K562 (cell line): ENCODE results near the gene RGMB. TPM values are rescaled to one million over a fixed set of nuclear protein-coding genes. Genes with fewer than 3 reads are reported as not detected.

ENCODE experiments used
- ATAC-seq: fragments of 200-7000 bp; cut with Tn5 transposase; 3 replicates; pipeline ENCODE4 v1.9.1; 2020; ENCODE audit warnings: moderate library complexity
- BruUV-seq: library from RNA; stranded (reverse); fragments of 400-500 nt; replicated peaks from 2 replicates; lab custom pipeline; 2021; lab: Mats Ljungman, UMichigan
- CTCF ChIA-PET: fragments of 300-600 bp; formaldehyde crosslinking; extraction: SDS; loops from one replicate; lab custom pipeline; 2021; ENCODE audit warnings: low intra/inter-chr PET ratio; lab: Yijun Ruan, JAX
- POLR2A ChIA-PET: fragments of 300-600, 350-650 bp; sonication (Branson Sonifier 250); formaldehyde crosslinking; extraction: SDS; loops from one replicate; lab custom pipeline; 2021; ENCODE audit warnings: antibody characterized with exemption, inconsistent platforms; lab: Yijun Ruan, JAX
- DNase-seq, 4 experiments: peaks; one replicate each; pipeline versions ENCODE4 v3.0.0 to v3.0.0-alpha.2; 2011 to 2018; ENCODE audit warnings: low spot score in 3 of 4, mixed read lengths in 3 of 4; ENCODE audit errors: extremely low read depth in 1 of 4
- FAIRE-seq: peaks from 2 replicates; lab custom pipeline; 2011; peaks lifted over from hg19 to GRCh38; lab: Jason Lieb, UNC
- H2AFZ ChIP-seq: 2 replicates; pipeline ENCODE4 v1.6.0; 2011; ENCODE audit warnings: low read depth, low read length, control low read depth, inconsistent platforms
- H3K27ac ChIP-seq: fragments of 200-600 bp; 3 replicates; pipeline ENCODE4 v1.8.0; 2011; ENCODE audit warnings: low read depth, mild to moderate bottlenecking, control low read depth, inconsistent platforms, low read length, moderate library complexity, mixed read lengths; ENCODE audit errors: extremely low read depth
- H3K27me3 ChIP-seq, 2 experiments: fragments of 300-600 bp in 1 of 2; 2 replicates in 1 of 2; 3 replicates in 1 of 2; pipeline versions ENCODE4 v1.6.0 to v1.8.0; 2011; ENCODE audit warnings: inconsistent platforms in 2 of 2, low read length in 2 of 2, mild to moderate bottlenecking in 1 of 2, mixed read lengths in 1 of 2, moderate library complexity in 1 of 2; ENCODE audit not compliant: control insufficient read depth in 2 of 2, insufficient read depth in 2 of 2
- H3K36me3 ChIP-seq: fragments of 300-600 bp; 3 replicates; pipeline ENCODE4 v1.8.0; 2011; ENCODE audit warnings: mild to moderate bottlenecking, low read length, inconsistent platforms; ENCODE audit not compliant: control insufficient read depth, insufficient read depth
- H3K4me1 ChIP-seq, 2 experiments: fragments of 200-600 bp in 1 of 2; replicated peaks in 1 of 2; 2 replicates in 1 of 2; 3 replicates in 1 of 2; pipeline versions ENCODE4 v1.5.1 to v1.8.0; 2011; ENCODE audit warnings: inconsistent platforms in 2 of 2, low read length in 2 of 2, mild to moderate bottlenecking in 1 of 2, mixed read lengths in 1 of 2, moderate library complexity in 1 of 2; ENCODE audit not compliant: control insufficient read depth in 2 of 2, insufficient read depth in 2 of 2
- H3K4me2 ChIP-seq: 2 replicates; pipeline ENCODE4 v1.6.1; 2011; ENCODE audit warnings: low read length, control low read depth, inconsistent platforms, mixed read lengths; ENCODE audit not compliant: insufficient read depth
- H3K4me3 ChIP-seq: fragments of 200-600 bp; sonication (generic), shearing (Covaris generic); 2 replicates; pipeline ENCODE4 v1.5.1; 2016; ENCODE audit warnings: control low read depth, inconsistent platforms
- H3K79me2 ChIP-seq: fragments of 200-600 bp; 3 replicates; pipeline ENCODE4 v1.8.0; 2011; ENCODE audit warnings: low read length, inconsistent platforms; ENCODE audit not compliant: control insufficient read depth, insufficient read depth
- H3K9ac ChIP-seq, 2 experiments: 2 replicates each; pipeline versions ENCODE4 v1.6.0 to v1.6.1; 2011; ENCODE audit warnings: low read depth in 2 of 2, low read length in 2 of 2, control low read depth in 1 of 2, inconsistent platforms in 1 of 2, mild to moderate bottlenecking in 1 of 2, mixed read lengths in 1 of 2; ENCODE audit not compliant: insufficient read depth in 1 of 2
- H3K9me1 ChIP-seq: one replicate; pipeline ENCODE4 v1.6.0; 2011; ENCODE audit warnings: inconsistent platforms, mild to moderate bottlenecking, low read length, moderate library complexity; ENCODE audit not compliant: control insufficient read depth, insufficient read depth
- H3K9me3 ChIP-seq: replicated peaks from 2 replicates; pipeline ENCODE4 v1.5.1; 2011; ENCODE audit warnings: low read depth, low read length, inconsistent platforms; ENCODE audit not compliant: control insufficient read depth, insufficient read depth
- H4K20me1 ChIP-seq: replicated peaks from 2 replicates; pipeline ENCODE4 v1.6.1; 2011; ENCODE audit warnings: low read length, inconsistent platforms, mixed read lengths; ENCODE audit not compliant: control insufficient read depth, insufficient read depth
- ATF7 ChIP-seq: fragments of 450-650 bp; IDR thresholded peaks from 2 replicates; pipeline ENCODE4 v1.7.1; 2014; ENCODE audit warnings: mild to moderate bottlenecking, moderate library complexity
- CBX1 ChIP-seq: sonication (generic); IDR thresholded peaks from 2 replicates; pipeline ENCODE4 v1.6.1; 2016; ENCODE audit warnings: antibody characterized with exemption, low read depth, mild to moderate bottlenecking
- CTCF ChIP-seq, 3 experiments: IDR thresholded peaks in 2 of 3; conservative IDR thresholded peaks in 1 of 3; 2 replicates each; pipeline ENCODE4 v1.5.1; 2011 to 2012; ENCODE audit warnings: low read length in 3 of 3, mild to moderate bottlenecking in 3 of 3, control low read depth in 2 of 3, improper control_type of control experiment in 1 of 3, inconsistent platforms in 1 of 3, low read depth in 1 of 3, mixed read lengths in 1 of 3, moderate library complexity in 1 of 3; ENCODE audit not compliant: insufficient read depth in 2 of 3
- CTCFL ChIP-seq: IDR thresholded peaks from 2 replicates; pipeline ENCODE4 v1.6.1; 2011; ENCODE audit warnings: borderline replicate concordance, low read depth, mild to moderate bottlenecking, moderate library complexity, low read length; ENCODE audit not compliant: insufficient read depth, poor library complexity, severe bottlenecking
- MLLT1 ChIP-seq, 2 experiments: fragments of 450-650 bp; IDR thresholded peaks; 2 replicates each; pipeline ENCODE4 v1.6.1; 2016
- MYBL2 ChIP-seq, 2 experiments: fragments of 450-650 bp in 1 of 2; sonication (generic) in 1 of 2; formaldehyde crosslinking in 1 of 2; IDR thresholded peaks; 2 replicates each; pipeline versions ENCODE4 v1.6.1 to v1.8.1; 2017 to 2022; ENCODE audit warnings: borderline replicate concordance in 1 of 2, inconsistent platforms in 1 of 2, low read depth in 1 of 2, mild to moderate bottlenecking in 1 of 2, missing genetic modification reagents in 1 of 2, moderate library complexity in 1 of 2
- PHTF2 ChIP-seq: fragments of 250-450 bp; sonication (Bioruptor Pico); IDR thresholded peaks from 2 replicates; pipeline ENCODE4 v1.5.0; 2021; ENCODE audit warnings: mild to moderate bottlenecking
- SMAD1 ChIP-seq: fragments of 150-350 bp; IDR thresholded peaks from 2 replicates; pipeline ENCODE4 v1.6.1; 2014; ENCODE audit warnings: low read length, low read depth; ENCODE audit not compliant: partially characterized antibody
- SMC3 ChIP-seq: conservative IDR thresholded peaks from 2 replicates; pipeline ENCODE4 v1.6.1; 2011; ENCODE audit warnings: low read depth, low read length, improper control_type of control experiment; ENCODE audit not compliant: insufficient read depth
- TAL1 ChIP-seq: fragments of 450-650 bp; IDR thresholded peaks from 2 replicates; pipeline ENCODE4 v1.6.1; 2016; ENCODE audit warnings: mild to moderate bottlenecking
- ZBTB9 ChIP-seq: fragments of 450-650 bp; formaldehyde crosslinking; IDR thresholded peaks from 2 replicates; pipeline ENCODE4 v1.4.0; 2020; ENCODE audit warnings: mild to moderate bottlenecking, moderate library complexity
- ZNF354B ChIP-seq: fragments of 250-450 bp; sonication (Bioruptor Pico); IDR thresholded peaks from 2 replicates; pipeline ENCODE4 v1.4.0; 2020
- ZNF408 ChIP-seq: fragments of 250-450 bp; sonication (Bioruptor Pico); IDR thresholded peaks from 2 replicates; pipeline ENCODE4 v1.4.0; 2020; ENCODE audit warnings: low read depth, mild to moderate bottlenecking, moderate library complexity
- WGBS: fragments of 100-300 bp; shearing (Covaris generic); methylation state at CpG from one replicate; pipeline ENCODE4 v1.1.6; 2016; ENCODE audit warnings: low coverage, mixed read lengths; ENCODE audit not compliant: insufficient coverage; ENCODE audit errors: missing lambda C conversion rate; 5-methylcytosine and 5-hydroxymethylcytosine counted together
- in situ Hi-C: fragments of 300-500 bp; cut with MboI; formaldehyde crosslinking; loops from 4 replicates; pipeline ENCODE4 v1.15.0; 2018; ENCODE audit warnings: inconsistent platforms, mixed read lengths
- intact Hi-C: fragments of 100-400 bp; cut with micrococcal nuclease; formaldehyde crosslinking; loops from 2 replicates; pipeline ENCODE4 v1.14.2; 2022
- polyA plus RNA-seq, 8 experiments: library from polyadenylated mRNA; depleted of rRNA in 4 of 8; stranded (reverse) in 5 of 8; unstranded in 3 of 8; fragments of >200 nt; fragmentation: Nextera tagmentation in 2 of 8; fragmentation: Illumina TruSeq in 1 of 8; extraction: Ambion mirVana in 2 of 8; extraction: Trizol in 1 of 8; gene quantifications; 2 replicates each; pipeline versions ENCODE4 v1.2.1 to v1.2.3, GENCODE V29; 2011 to 2014; ENCODE audit warnings: inconsistent platforms in 1 of 8, missing spikeins in 1 of 8
- total RNA-seq, 7 experiments: library from RNA; depleted of rRNA in 6 of 7; stranded (reverse); fragments of >200 nt in 6 of 7; fragmentation: Illumina TruSeq in 2 of 7; extraction: Trizol in 2 of 7; gene quantifications; 2 replicates each; pipeline versions ENCODE4 v1.2.1 to v1.2.3, GENCODE V29; 2011 to 2021; ENCODE audit warnings: low replicate concordance in 1 of 7

RGMB gene
- total and polyA plus RNA-seq, 9 of the 15 experiments (the other 6 are each of a cell fraction or from before 2014, with no cell fraction given), result 0.03 to 0.38 TPM; not detected in 7

DNA sequence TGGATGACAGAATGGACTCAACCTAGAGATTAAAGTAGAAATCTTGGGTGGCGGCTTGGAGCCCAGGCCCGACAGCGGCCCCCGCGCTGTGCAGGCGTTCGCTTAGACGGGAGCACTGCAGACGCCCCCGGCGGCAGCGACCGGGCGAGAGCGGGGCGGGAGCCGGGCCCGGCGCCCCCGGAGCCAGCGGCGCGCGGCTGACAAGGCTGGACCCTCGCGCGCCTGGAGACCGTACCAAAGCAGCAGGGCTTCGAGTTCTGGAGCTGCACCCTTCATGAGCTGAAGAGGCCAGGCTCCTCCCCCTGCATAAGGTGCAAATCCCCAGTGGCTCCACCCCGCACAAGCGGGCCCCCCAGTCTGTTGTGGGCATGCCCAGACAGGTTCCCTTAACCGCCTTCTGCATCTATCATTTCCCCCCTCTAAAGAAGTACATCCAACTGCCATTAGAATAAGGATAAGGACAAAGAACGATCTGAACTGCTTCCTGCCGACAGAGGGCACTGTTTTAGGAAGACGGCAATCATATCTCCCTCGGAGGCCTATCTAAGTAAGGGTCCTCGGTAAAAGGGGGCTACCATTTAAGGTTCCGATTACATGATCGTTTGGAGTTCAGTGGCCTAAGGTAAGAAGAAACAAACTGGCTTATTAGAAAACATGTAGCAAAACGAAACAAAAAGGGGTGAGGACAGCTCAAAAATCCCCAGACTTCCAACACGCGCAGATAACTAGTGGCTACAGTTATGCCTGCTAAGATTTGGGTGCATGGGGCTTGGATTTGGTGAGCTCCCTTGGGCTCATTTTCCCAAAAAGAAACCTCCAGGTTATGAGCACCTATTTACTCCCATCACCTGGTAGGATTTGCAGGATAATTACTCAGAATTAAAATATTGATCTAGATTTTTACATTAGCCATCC is 66.3 kb downstream of the RGMB start:
- H4K20me1 ChIP-seq, result no peaks in the 10 kb centered on the region
- POLR2A ChIA-PET, result no interaction called here
- intact Hi-C loops, result loop anchor here (5.0 kb wide), 1 partner anchor 193 kb away; no protein-coding TSS in a partner anchor
- peak; percentile 26 for FAIRE-seq
- in situ Hi-C loops, result no loop called here
- no peaks in the 10 kb centered on the region for H3K79me2 ChIP-seq
- no TSS peak for BruUV-seq
- H3K4me3 ChIP-seq, result no peak overlapping the region
- no peaks in the 10 kb centered on the region for H3K9me1 ChIP-seq
- peak in 2 of 4 experiments; percentile 13 to 47 for DNase-seq
- no peaks in the 10 kb centered on the region for H3K36me3 ChIP-seq
- no peak overlapping the region for H3K9ac ChIP-seq
- no peak overlapping the region for H3K27ac ChIP-seq
- peak overlapping the region; percentile 67; the same call in 1 of the 2 replicates for H2AFZ ChIP-seq
- no peaks in the 10 kb centered on the region for H3K9me3 ChIP-seq
- peak overlapping the region; percentile 34; the same call in 1 of the 2 replicates for H3K4me2 ChIP-seq
- no peaks in the 10 kb centered on the region for H3K27me3 ChIP-seq
- peaks cover 0 to 3% of the 10 kb centered on the region in 2 experiments; a peak in 1 of 5 replicates for H3K4me1 ChIP-seq
- WGBS, result 54% methylated on average over 24 of the region's 42 CpGs
- CTCF ChIA-PET, result no interaction called here
- peak; percentile 91 for ATAC-seq
- peak; percentile 63 for TF ChIP-seq CTCFL
- peak; percentile 27 to 41 (median 30); a peak in 4 of 6 replicates for TF ChIP-seq CTCF (IDR thresholded peaks at IDR 0.05 in 2 of 3, conservative IDR thresholded peaks at IDR 0.05 in 1 of 3; ENCODE audit: insufficient read depth in 2 of 3, low read depth in 1 of 3, low read length in 3 of 3)
- TF ChIP-seq SMC3, result 0 out of 2 replicates have a peak, but pooled peaks have one; percentile 11
- no peak for TF ChIP-seq SMAD1
- no peak for TF ChIP-seq MLLT1 (IDR thresholded peaks at IDR 0.05)
- no peak for TF ChIP-seq CBX1
- TF ChIP-seq ATF7, result no peak
- TF ChIP-seq ZNF354B (CRISPR knock-in tag), result no peak
- TF ChIP-seq TAL1, result no peak
- TF ChIP-seq MYBL2 (IDR thresholded peaks at IDR 0.05; ENCODE audit: low read depth), result no peak
- no peak for TF ChIP-seq MYBL2 (CRISPR knock-in tag; IDR thresholded peaks at IDR 0.05; ENCODE audit: borderline replicate concordance)
- no peak for TF ChIP-seq ZNF408 (CRISPR knock-in tag)
- no peak for TF ChIP-seq PHTF2 (CRISPR knock-in tag)
- TF ChIP-seq ZBTB9, result no peak
